Measurements from ENCODE around the gene NELFCD.
"Not testable (repeated sequence)": the region's sequence is repeated elsewhere in the genome, so short reads cannot be mapped to it uniquely, and the experiment has no call there.

NELFCD gene, protein sequence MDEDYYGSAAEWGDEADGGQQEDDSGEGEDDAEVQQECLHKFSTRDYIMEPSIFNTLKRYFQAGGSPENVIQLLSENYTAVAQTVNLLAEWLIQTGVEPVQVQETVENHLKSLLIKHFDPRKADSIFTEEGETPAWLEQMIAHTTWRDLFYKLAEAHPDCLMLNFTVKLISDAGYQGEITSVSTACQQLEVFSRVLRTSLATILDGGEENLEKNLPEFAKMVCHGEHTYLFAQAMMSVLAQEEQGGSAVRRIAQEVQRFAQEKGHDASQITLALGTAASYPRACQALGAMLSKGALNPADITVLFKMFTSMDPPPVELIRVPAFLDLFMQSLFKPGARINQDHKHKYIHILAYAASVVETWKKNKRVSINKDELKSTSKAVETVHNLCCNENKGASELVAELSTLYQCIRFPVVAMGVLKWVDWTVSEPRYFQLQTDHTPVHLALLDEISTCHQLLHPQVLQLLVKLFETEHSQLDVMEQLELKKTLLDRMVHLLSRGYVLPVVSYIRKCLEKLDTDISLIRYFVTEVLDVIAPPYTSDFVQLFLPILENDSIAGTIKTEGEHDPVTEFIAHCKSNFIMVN

GRCh38 chr20:58980711-58981627 lies at the start of gene NELFCD:
Gene NELFCD, plus strand, starts transcription at chr20:58981256. Its CDS starts 54 bp downstream, at chr20:58981310.
- DNase-seq (ENCODE audit: low read depth in 2 of 2) = peak; percentile 54 to 55

- no peak for DNase-seq (ENCODE audit: low read depth in 2 of 2)
These were observed 48.9 kb upstream of the NELFCD start for GRCh38 chr20:58932170-58932569.

DNA sequence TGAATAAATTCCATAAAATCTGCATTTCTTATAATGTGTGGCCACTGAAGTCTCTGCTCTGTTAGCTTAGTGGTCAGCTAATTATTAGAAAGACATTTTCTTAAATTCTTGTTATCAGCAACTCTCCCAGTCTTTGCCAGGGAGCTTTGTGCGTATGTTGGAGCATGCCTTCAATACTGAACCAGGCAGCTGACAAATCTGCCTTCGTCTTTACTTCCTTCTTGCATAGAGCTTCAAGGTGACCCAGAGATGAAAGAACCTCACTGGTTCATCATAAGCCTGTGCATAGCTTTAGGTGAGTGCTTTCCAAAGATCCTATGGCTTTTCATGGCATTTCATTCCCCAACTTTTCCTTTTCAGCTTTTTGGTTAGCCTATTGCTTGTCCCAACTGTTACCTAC lies 43.0 kb upstream of the NELFCD start:
- DNase-seq (ENCODE audit: low read depth in 2 of 2) = no peak

- DNase-seq (ENCODE audit: low read depth in 2 of 2) = no peak
These were observed 42.5 kb upstream of the NELFCD start for GRCh38 chr20:58938541-58938940.

GRCh38 chr20:58941471-58941870 lies 39.6 kb upstream of the NELFCD start:
- no peak for DNase-seq (ENCODE audit: low read depth in 2 of 2)

- DNase-seq (ENCODE audit: low read depth in 2 of 2) = no peak
These were observed 38.5 kb upstream of the NELFCD start for GRCh38 chr20:58942549-58942948.

DNA sequence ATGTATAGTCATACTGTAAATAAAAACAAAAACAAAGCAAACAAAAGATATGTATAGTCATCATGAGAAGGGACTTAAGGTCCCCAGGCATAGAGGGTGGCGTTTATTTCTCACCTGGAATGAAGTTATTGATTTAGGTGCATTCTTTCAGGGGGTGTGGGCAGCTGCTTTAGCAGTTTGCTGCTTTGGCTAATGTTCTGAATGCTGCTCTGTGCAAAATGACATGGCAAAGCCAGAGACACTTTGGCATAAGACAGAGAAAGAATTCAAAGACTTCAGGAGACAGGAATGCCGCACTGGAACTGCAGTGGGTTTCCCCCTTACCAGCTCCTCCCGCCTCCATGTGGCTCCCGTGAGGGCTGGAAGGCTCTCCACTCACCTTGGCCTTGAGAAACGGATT lies 36.4 kb upstream of the NELFCD start:
- no peak for DNase-seq (ENCODE audit: low read depth in 2 of 2)

DNA sequence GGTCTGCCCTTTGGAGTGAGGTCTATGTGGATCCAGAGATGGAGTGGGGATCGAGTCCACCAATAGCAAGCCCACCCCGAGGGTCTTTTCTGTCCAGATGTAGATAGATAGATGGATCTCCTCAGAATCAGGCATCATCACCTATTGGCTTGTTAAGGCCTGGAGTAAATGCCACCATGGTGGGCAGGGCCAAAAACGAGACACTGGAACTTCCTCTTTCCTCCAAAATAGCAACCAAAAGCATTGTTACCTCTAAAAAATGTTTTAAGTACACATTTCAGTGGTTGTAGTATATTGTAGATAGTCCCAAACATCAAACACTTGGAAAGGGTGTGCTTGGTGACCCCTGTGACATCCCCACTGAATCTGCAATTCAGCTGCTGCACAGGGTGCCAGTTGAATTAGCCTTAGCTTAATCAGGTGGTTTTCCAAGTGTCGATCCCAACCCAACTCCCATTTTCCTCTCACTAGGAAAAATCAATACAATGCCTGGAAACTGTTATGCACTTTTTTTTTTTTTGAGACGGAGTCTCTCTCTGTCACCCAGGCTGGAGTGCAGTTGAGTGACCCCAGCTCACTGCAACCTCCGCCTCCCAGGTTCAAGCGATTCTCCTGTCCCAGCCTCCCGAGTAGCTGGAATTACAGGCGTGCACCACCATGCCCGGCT lies 35.0 kb upstream of the NELFCD start:
- no peak for DNase-seq (ENCODE audit: low read depth in 2 of 2)

- not testable (repeated sequence) for DNase-seq (ENCODE audit: low read depth in 2 of 2)
These were observed 33.2 kb upstream of the NELFCD start for GRCh38 chr20:58947797-58948388.

DNA sequence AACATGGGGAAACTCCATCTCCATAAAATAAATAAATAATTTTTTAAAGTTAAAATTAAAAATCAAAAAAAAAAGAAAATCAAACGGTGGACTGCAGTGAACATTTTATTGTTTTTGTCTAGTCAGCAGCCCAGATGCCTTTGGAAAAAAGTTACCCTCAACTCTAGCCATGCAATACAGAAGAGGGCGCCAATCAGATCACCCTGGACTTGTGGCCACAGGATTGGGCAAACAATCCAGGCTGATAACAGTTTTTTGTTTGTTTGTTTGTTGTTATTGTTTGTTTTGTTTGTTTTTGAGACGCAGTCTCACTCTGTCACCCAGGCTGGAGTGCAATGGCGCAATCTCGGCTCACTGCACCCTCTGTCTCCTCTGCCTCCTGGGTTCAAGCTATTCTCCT lies 30.5 kb upstream of the NELFCD start:
- no peak for DNase-seq (ENCODE audit: low read depth in 2 of 2)

DNA sequence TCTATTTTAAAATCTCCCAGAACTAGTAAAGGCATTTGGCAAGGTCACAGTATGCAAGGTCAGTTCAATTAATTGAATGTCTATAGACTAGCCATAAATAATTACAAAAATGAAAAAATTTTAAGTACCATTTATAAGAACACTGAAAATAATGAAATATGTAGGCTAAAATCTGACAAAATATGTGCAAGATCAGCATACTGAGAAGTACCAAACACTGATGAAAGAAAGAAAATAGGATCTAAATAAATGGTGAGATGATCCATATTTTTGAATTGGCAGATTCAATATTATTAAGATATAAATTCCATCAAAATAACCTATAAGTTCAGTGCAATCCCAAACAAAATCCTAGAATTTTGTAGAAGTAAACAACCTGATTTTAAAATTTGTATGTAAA lies 28.0 kb upstream of the NELFCD start:
- no peak for DNase-seq (ENCODE audit: low read depth in 2 of 2)

- DNase-seq (ENCODE audit: low read depth in 2 of 2) = no peak
These were observed 25.0 kb upstream of the NELFCD start for GRCh38 chr20:58956078-58956477.

DNA sequence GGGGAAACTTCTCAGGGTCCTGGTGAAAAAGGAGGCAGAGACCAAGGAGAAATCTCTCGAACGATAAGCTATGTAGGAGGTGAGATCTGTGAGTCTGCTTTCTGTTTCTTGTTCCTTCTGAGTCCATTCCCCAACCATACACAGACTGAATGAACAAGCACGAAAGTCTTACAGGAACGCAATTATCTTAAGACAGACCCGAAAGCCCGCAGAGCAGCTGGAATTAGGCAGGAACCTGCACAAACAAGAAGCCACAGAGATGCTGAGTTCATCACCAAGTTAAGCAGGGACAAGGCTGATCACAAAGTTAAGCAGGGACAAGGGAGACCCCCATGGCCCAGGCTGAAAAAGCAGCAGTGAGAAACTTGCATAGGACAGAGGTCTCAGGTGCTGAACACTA lies 21.4 kb upstream of the NELFCD start:
- DNase-seq (ENCODE audit: low read depth in 2 of 2) = no peak

DNA sequence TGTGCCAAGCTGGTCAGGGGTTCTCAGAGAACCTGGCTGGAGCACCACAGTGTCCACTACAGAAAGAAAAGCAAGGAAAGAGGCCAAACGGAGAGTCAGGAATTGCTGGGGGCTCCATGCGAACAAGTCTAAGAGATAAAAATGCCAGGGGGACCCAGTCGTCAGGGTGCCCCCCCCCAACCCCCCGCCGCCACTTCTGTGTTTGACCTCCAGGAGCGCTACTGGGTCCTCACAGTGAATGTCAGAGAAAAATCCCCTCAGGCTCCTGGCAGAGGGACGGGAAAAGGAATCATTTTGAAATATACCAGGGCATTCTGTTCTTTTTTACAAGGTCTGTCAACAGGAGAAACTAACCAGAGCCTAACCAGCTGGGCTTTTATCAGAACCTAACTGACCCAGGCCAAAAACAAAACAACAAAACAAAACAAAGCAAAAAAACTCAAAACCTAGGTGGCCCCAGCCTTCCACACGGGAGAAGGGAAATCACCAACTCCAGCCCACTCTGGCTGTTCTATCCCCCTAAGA lies 17.9 kb upstream of the NELFCD start:
- no peak for DNase-seq (ENCODE audit: low read depth in 2 of 2)

- DNase-seq (ENCODE audit: low read depth in 2 of 2) = not testable (repeated sequence)
These were observed 17.1 kb upstream of the NELFCD start for GRCh38 chr20:58963922-58964321.

DNA sequence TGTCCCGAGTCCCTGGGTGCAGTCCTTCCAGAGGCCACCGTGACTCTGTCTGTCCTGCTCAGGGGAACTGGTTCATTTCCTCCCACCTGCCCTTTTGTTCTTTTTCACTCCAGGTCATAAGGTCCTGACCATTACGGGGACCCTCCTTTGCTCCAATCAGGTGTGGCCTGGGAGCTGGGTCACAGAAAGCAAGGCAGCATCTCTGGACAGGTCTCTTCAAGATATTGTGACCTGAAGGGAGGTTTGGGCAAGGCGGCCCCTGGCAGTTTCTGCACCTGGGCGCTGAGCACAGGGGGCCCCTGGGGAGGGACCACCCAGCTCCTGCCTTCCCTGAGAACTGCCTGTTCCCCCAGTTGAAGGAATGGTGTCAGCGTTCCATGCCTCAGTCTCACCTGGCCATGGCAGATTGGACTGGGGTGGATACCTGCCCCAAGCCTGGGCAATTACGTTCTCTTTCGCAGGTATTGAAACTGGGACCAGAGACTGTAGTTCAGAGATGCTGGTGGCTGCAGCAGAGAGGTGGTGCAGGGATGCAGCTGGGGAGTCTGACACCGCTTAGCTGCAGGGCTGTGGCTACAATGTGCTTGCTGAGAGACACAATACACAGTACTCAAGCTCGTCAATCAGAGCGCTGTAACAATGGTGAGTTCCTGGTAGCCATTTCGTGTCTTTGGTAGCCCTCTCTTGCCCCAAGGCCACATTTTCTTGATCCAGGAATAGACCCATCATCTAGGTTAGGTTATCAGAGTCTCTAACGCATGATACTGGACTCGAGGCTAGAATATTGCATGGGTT lies 15.6 kb upstream of the NELFCD start:
- DNase-seq (ENCODE audit: low read depth in 2 of 2) = no peak

DNA sequence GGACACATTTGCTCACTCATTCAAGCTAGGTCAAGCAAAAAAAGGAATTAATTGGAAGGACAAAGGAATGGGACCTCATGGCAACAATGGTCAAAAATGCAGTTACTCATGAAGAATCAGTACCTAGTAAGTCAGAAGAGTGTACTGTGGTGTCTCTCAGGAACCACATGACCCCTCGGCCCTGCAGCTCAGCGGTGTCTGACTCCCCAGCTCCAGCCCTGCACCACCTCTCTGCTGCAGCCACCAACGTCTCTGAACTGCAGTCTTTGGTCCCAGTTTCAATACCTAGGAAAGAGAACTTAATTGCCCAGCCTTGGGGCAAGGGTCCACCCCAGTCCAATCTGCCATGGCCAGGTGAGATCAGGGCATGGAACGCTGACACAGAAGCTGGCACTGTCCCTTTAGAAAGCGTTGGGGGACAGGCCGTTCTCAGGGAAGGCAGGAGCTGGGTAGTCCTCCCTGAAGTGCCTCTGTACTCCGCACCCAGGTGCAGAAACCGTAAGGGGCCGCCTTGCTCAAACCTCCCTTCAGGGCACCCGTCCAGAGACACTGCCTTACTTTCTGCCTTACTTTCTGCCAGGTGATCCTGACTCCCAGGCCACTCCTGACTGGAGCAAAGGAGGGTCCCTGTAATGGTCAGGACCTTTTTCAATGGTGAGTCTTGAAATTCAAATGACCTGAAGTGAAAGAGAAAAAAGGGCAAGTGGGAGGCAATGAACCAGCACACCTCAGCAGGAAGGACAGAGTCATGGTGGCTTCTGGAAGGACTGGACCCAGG lies 13.2 kb upstream of the NELFCD start:
- DNase-seq (ENCODE audit: low read depth in 2 of 2) = no peak

GRCh38 chr20:58969439-58969838 lies 11.6 kb upstream of the NELFCD start:
- DNase-seq (ENCODE audit: low read depth in 2 of 2) = no peak

GRCh38 chr20:58970146-58970545 lies 10.9 kb upstream of the NELFCD start:
- no peak for DNase-seq (ENCODE audit: low read depth in 2 of 2)

- DNase-seq (ENCODE audit: low read depth in 2 of 2) = no peak
These were observed 9.6 kb upstream of the NELFCD start for GRCh38 chr20:58971429-58971828.
